ENCODE results near the gene CLTC. TPM values are rescaled to one million over a fixed set of nuclear protein-coding genes. Genes with fewer than 3 reads are reported as not detected.

The CLTC gene
- total RNA-seq, 1 experiment from 2014 or later = 515 TPM

DNA sequence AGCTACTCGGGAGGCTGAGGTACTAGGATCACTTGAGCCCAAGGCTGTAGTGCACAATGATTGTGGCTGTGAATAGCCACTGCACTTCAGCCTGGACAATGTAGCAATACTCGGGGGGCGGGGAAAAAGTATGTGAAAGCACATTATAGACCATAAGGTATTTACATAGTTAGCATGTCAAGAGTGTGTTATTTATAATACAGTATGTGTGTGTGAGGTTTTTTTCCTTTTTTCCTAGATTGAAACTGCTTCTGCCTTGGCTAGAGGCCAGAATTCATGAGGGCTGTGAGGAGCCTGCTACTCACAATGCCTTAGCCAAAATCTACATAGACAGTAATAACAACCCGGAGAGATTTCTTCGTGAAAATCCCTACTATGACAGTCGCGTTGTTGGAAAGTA, 57.0 kb downstream of the CLTC start:
- H3K27me3 ChIP-seq (replicated peaks) = no peaks in the 10 kb centered on the region
- H3K27ac ChIP-seq = no peak overlapping the region
- DNase-seq (ENCODE audit: low read depth in 1 of 2, low spot score in 2 of 2) = no peak
- H3K4me3 ChIP-seq = no peak overlapping the region
- peaks cover 1% of the 10 kb centered on the region for H3K4me1 ChIP-seq (replicated peaks)
- peaks cover 99% of the 10 kb centered on the region for H3K36me3 ChIP-seq
- no peaks in the 10 kb centered on the region for H3K9me3 ChIP-seq (replicated peaks)

DNA sequence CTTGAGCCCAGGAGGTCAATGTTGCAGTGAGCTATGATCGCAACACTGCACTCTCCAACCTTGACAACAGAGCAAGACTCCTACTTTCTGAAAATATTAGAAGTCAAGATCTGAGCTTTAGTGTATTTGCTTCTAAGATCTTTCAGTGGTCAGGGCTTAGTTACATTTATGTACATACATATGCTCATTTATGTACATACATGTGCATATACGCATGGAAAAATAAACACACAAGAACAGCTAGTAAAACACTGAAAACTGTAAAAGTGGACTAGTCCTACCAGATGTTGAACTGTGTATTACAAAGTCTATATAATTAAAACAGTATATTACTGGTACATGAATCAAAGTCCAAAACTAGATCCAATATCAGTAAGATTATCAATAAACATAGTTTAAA, 59.2 kb downstream of the CLTC start:
- H3K4me1 ChIP-seq (replicated peaks) = no peaks in the 10 kb centered on the region
- DNase-seq (ENCODE audit: low read depth in 1 of 2, low spot score in 2 of 2) = no peak
- no peak overlapping the region for H3K27ac ChIP-seq
- no peaks in the 10 kb centered on the region for H3K9me3 ChIP-seq (replicated peaks)
- H3K27me3 ChIP-seq (replicated peaks) = no peaks in the 10 kb centered on the region
- H3K36me3 ChIP-seq = peaks cover 99% of the 10 kb centered on the region
- no peak overlapping the region for H3K4me3 ChIP-seq

DNA sequence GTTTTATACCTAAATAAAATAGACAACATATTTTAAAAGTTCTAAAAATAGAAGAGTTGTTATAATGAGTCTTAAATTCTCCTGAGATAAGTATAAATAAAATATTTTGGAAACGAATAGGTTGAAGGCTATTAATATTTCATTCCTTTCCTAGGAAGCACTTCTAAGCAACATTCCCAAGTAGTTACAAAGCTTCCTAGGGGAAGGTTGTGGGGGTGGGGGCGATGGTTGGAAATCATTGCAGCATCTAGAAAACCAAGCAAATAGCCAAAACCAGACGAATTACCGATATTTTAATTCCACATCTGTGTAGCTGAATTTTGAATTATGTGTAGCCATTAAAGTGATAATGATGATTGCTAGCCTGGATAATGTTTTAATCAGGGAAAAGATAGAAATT, 60.6 kb downstream of the CLTC start:
- no peaks in the 10 kb centered on the region for H3K4me1 ChIP-seq (replicated peaks)
- no peak for DNase-seq (ENCODE audit: low read depth in 1 of 2, low spot score in 2 of 2)
- H3K9me3 ChIP-seq (replicated peaks) = no peaks in the 10 kb centered on the region
- H3K27ac ChIP-seq = no peak overlapping the region
- H3K36me3 ChIP-seq = peaks cover 99% of the 10 kb centered on the region
- H3K4me3 ChIP-seq = no peak overlapping the region
- H3K27me3 ChIP-seq (replicated peaks) = no peaks in the 10 kb centered on the region

- H3K36me3 ChIP-seq = peaks cover 99% of the 10 kb centered on the region
- no peaks in the 10 kb centered on the region for H3K4me1 ChIP-seq (replicated peaks)
- no peak overlapping the region for H3K27ac ChIP-seq
- DNase-seq (ENCODE audit: low read depth in 1 of 2, low spot score in 2 of 2) = no peak
- no peaks in the 10 kb centered on the region for H3K27me3 ChIP-seq (replicated peaks)
- H3K4me3 ChIP-seq = no peak overlapping the region
- H3K9me3 ChIP-seq (replicated peaks) = no peaks in the 10 kb centered on the region
Observed at GRCh38 chr17:59683283-59683682, 63.6 kb downstream of the CLTC start.

DNA sequence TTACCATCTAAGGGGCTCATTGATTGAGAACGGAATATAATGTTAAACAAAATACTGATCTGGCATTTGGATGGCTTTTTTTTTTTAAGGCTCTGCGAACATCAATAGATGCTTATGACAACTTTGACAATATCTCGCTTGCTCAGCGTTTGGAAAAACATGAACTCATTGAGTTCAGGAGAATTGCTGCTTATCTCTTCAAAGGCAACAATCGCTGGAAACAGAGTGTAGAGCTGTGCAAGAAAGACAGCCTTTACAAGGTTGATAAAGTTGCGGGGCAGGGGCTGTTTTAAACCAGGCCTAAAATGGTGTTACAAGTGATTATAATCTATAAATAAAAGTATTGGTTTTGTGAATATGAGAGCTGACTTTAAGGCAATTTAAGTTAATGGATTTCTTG, 65.3 kb downstream of the CLTC start:
- no peaks in the 10 kb centered on the region for H3K27me3 ChIP-seq (replicated peaks)
- H3K4me1 ChIP-seq (replicated peaks) = no peaks in the 10 kb centered on the region
- DNase-seq (ENCODE audit: low read depth in 1 of 2, low spot score in 2 of 2) = no peak
- H3K9me3 ChIP-seq (replicated peaks) = no peaks in the 10 kb centered on the region
- H3K4me3 ChIP-seq = no peak overlapping the region
- peaks cover 100% of the 10 kb centered on the region for H3K36me3 ChIP-seq
- no peak overlapping the region for H3K27ac ChIP-seq

- Histone ChIP-seq H3K36me3 (peaks cover 98% of the 10 kb centered on the region), H3K27me3 (replicated peaks) (no peaks in the 10 kb centered on the region), H3K4me3 (no peak overlapping the region), H3K9me3 (replicated peaks) (no peaks in the 10 kb centered on the region), H3K4me1 (replicated peaks) (no peaks in the 10 kb centered on the region), H3K27ac (no peak overlapping the region)
- DNase-seq (ENCODE audit: low read depth in 1 of 2, low spot score in 2 of 2) = no peak
Observed at GRCh38 chr17:59688008-59688407, 68.3 kb downstream of the CLTC start.

- H3K4me3 ChIP-seq = no peak overlapping the region
- H3K36me3 ChIP-seq = peaks cover 97% of the 10 kb centered on the region
- no peaks in the 10 kb centered on the region for H3K27me3 ChIP-seq (replicated peaks)
- H3K4me1 ChIP-seq (replicated peaks) = no peaks in the 10 kb centered on the region
- no peaks in the 10 kb centered on the region for H3K9me3 ChIP-seq (replicated peaks)
- H3K27ac ChIP-seq = no peak overlapping the region
- no peak for DNase-seq (ENCODE audit: low read depth in 1 of 2, low spot score in 2 of 2)
Observed at GRCh38 chr17:59688496-59688895, 68.8 kb downstream of the CLTC start.

- Histone ChIP-seq H3K36me3 (peaks cover 97% of the 10 kb centered on the region), H3K4me3 (no peak overlapping the region), H3K27ac (no peak overlapping the region), H3K4me1 (replicated peaks) (no peaks in the 10 kb centered on the region), H3K27me3 (replicated peaks) (no peaks in the 10 kb centered on the region), H3K9me3 (replicated peaks) (no peaks in the 10 kb centered on the region)
- no peak for DNase-seq (ENCODE audit: low read depth in 1 of 2, low spot score in 2 of 2)
Observed at GRCh38 chr17:59693582-59693981, 73.9 kb downstream of the CLTC start.

GRCh38 chr17:59694344-59694743, 74.6 kb downstream of the CLTC start:
- Histone ChIP-seq H3K27ac (no peak overlapping the region), H3K9me3 (replicated peaks) (no peaks in the 10 kb centered on the region; the same call in 1 of the 2 replicates), H3K27me3 (replicated peaks) (no peaks in the 10 kb centered on the region), H3K4me3 (no peak overlapping the region), H3K4me1 (replicated peaks) (no peaks in the 10 kb centered on the region), H3K36me3 (peaks cover 97% of the 10 kb centered on the region)
- no peak for DNase-seq (ENCODE audit: low read depth in 1 of 2, low spot score in 2 of 2)

GRCh38 chr17:59695945-59696681, 76.4 kb downstream of the CLTC start:
- H3K27me3 ChIP-seq (replicated peaks) = no peaks in the 10 kb centered on the region
- H3K4me3 ChIP-seq = no peak overlapping the region
- H3K9me3 ChIP-seq (replicated peaks) = no peaks in the 10 kb centered on the region; the same call in 1 of the 2 replicates
- H3K27ac ChIP-seq = peak overlapping the region; percentile 1; the same call in 1 of the 2 replicates
- peaks cover 96% of the 10 kb centered on the region for H3K36me3 ChIP-seq
- H3K4me1 ChIP-seq (replicated peaks) = no peaks in the 10 kb centered on the region
- DNase-seq (ENCODE audit: low read depth in 1 of 2, low spot score in 2 of 2) = no peak

DNA sequence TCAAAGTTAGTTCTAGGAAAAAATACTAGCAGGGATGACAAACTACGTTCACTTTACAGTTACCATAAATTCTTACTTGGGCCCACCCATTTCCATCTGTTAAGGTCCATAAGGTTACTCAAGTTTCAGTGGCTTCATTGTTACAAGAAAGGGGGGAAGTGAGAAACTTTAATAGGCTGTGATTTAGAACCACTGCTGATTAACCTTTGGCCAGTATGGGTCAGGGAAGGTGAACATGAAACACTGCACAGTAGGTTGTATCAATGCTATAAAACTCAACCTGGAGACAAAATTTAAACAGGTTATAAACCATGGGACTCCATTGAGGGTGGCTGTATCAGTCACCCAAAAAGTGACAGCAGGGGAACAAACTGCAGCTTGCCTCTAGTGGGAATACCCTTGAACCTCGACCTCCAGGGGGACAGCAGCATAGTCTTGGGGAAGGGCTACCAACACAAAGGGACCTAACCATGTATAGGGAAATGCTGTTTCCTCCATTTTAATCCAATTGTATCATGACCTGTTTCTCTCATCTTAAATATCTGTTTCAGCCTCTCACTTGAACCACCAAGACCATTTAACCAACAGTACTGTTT, 77.1 kb downstream of the CLTC start:
- Histone ChIP-seq H3K9me3 (replicated peaks) (no peaks in the 10 kb centered on the region; the same call in 1 of the 2 replicates), H3K27ac (peak overlapping the region; percentile 1; the same call in 1 of the 2 replicates), H3K4me1 (replicated peaks) (no peaks in the 10 kb centered on the region), H3K4me3 (no peak overlapping the region), H3K27me3 (replicated peaks) (no peaks in the 10 kb centered on the region), H3K36me3 (peaks cover 95% of the 10 kb centered on the region)
- no peak for DNase-seq (ENCODE audit: low read depth in 1 of 2, low spot score in 2 of 2)

DNA sequence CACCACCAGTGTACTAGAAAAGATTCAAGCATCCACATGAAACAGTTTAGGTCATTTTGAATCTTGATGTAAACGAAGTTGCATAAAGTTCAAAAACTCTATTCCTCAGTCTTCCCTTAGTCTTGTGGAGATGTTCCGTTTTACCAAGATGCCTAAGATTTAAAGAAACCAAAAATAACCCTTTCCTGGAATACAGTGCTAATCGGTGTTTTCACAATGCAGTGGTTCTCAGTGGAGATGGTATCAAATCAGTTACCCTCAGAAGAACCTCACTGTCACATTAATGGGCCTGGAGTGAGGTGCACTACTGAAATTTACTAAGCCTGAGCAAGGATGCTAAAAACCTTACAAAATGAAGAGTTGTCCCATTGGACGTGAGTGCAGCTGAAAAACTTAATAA, 78.4 kb downstream of the CLTC start:
- no peak overlapping the region for H3K27ac ChIP-seq
- H3K4me1 ChIP-seq (replicated peaks) = no peaks in the 10 kb centered on the region
- H3K4me3 ChIP-seq = no peak overlapping the region
- peaks cover 91% of the 10 kb centered on the region for H3K36me3 ChIP-seq
- DNase-seq (ENCODE audit: low read depth in 1 of 2, low spot score in 2 of 2) = no peak
- no peaks in the 10 kb centered on the region; the same call in 1 of the 2 replicates for H3K9me3 ChIP-seq (replicated peaks)
- H3K27me3 ChIP-seq (replicated peaks) = no peaks in the 10 kb centered on the region

- Histone ChIP-seq H3K4me3 (no peak overlapping the region), H3K27ac (no peak overlapping the region), H3K4me1 (replicated peaks) (no peaks in the 10 kb centered on the region), H3K36me3 (peaks cover 87% of the 10 kb centered on the region), H3K9me3 (replicated peaks) (no peaks in the 10 kb centered on the region; the same call in 1 of the 2 replicates), H3K27me3 (replicated peaks) (no peaks in the 10 kb centered on the region)
- no peak for DNase-seq (ENCODE audit: low read depth in 1 of 2, low spot score in 2 of 2)
Observed at GRCh38 chr17:59699218-59699617, 79.5 kb downstream of the CLTC start.

DNA sequence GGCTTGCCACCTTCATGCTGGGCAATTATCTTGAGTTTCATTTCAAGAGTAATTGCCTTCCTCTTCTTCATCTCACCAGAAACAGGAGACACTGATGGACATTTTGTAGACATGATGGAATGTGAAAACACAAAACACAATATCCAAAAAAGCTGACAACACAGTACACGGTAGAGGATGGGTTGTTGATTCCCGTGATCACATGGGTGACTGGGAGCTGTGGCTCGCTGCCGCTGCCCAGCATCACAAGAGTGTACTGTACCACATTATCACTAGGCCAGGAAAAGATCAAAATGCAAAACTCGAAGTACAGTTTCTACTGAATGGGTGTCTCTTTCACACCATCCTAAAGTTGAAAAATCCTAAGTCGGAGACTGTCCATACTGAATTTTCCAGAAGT, 80.1 kb downstream of the CLTC start:
- Histone ChIP-seq H3K27me3 (replicated peaks) (no peaks in the 10 kb centered on the region), H3K9me3 (replicated peaks) (no peaks in the 10 kb centered on the region; the same call in 1 of the 2 replicates), H3K4me1 (replicated peaks) (no peaks in the 10 kb centered on the region), H3K27ac (no peak overlapping the region), H3K36me3 (peaks cover 86% of the 10 kb centered on the region), H3K4me3 (no peak overlapping the region)
- DNase-seq (ENCODE audit: low read depth in 1 of 2, low spot score in 2 of 2) = no peak
